Measurements from ENCODE around the gene INTS14.

- TF ChIP-seq CTCF (IDR thresholded peaks at IDR 0.05): no peak
- no peak for TF ChIP-seq POLR2A (IDR thresholded peaks at IDR 0.05)
Measured at GRCh38 chr15:65578904-65579728, 31.8 kb downstream of the INTS14 start.
